Heart left ventricle (tissue), 13 donors: Measurements from ENCODE around the gene SMARCC1.

ENCODE experiments used
- CTCF ChIP-seq, 12 donors: fragments of 200-600 bp; sonication (generic) in 4 of 12; IDR thresholded peaks; one replicate each; pipeline versions ENCODE4 v1.5.0 to v1.8.0; 2018 to 2022; ENCODE audit warnings: antibody characterized with exemption in 12 of 12, mild to moderate bottlenecking in 5 of 12
- POLR2A ChIP-seq, 2 donors: fragments of 450-650 bp; IDR thresholded peaks; one replicate each; pipeline ENCODE4 v1.6.1; 2017; ENCODE audit warnings: antibody characterized with exemption in 2 of 2, mild to moderate bottlenecking in 2 of 2, moderate library complexity in 2 of 2
- donor health status: ischemic (EF 13 %, LVEDD 7.1; RV severe dilation, severe dysfunction).
- donor health status: DM: no; HTN: yes; CAD: no.
- donor health status: DM: no; HTN: no; CAD: no.
- donor health status: ischemic (EF 25% LVEDD 6.9; RV normal size, moderate dysfunction).
- donor health status: ischemic (EF 25% LVEDD 5.7; RV mildly dilated, moderate dysfunction).
- donor health status: ischemic (EF 35%, LVEDD 5.7; RV mildly dilated, moderate dysfunction).
- donor health status: nonischemic (EF 11% LVEDD 7.7; RV severe dilation, severe dysfunction).
- donor health status: DM: yes; HTN: yes; CAD: no.
- donor health status: PGD.
- donor health status: ischemic (EF 29% LVEDD 5.4; RV normal size, mild dysfunction).
- donor health status: nonischemic (EF 23%, LVEDD 6.1; RV moderate dilation, normal function).

GRCh38 chr3:47594792-47595191, 186.9 kb downstream of the SMARCC1 start:
- TF ChIP-seq CTCF (IDR thresholded peaks at IDR 0.05) (no peak), POLR2A (IDR thresholded peaks at IDR 0.05) (no peak)
